ENCODE data around the gene ANKS6.

GRCh38 chr9:98708933-98709911 is 87.1 kb downstream of the ANKS6 start, which contains the start of gene GABBR2:
- TF ChIP-seq CTCF (IDR thresholded peaks at IDR 0.05; ENCODE audit: low read depth, low read length) (no peak), POLR2A (IDR thresholded peaks at IDR 0.05; ENCODE audit: extremely low read depth, insufficient read length) (no peak), MYC (IDR thresholded peaks at IDR 0.05; ENCODE audit: low read depth, low read length) (no peak), MAX (IDR thresholded peaks at IDR 0.05; ENCODE audit: low read depth, low read length) (no peak)
